GM23248 (cell line): ENCODE data around the gene TNIP1.

Experiments
- EZH2 ChIP-seq: fragments of 200-600 bp; sonication (generic); IDR thresholded peaks from 2 replicates; pipeline ENCODE4 v1.6.1; 2018; ENCODE audit warnings: antibody characterized with exemption, mild to moderate bottlenecking; ENCODE audit not compliant: insufficient read depth, poor library complexity, severe bottlenecking
- EZH2phosphoT487 ChIP-seq: fragments of 200-600 bp; sonication (generic); IDR thresholded peaks from 2 replicates; pipeline ENCODE4 v1.6.1; 2018; ENCODE audit warnings: antibody characterized with exemption, moderate library complexity, mild to moderate bottlenecking, low read depth; ENCODE audit not compliant: insufficient read depth

- no peak for TF ChIP-seq EZH2
- no peak for TF ChIP-seq EZH2phosphoT487
These were observed 14.6 kb upstream of the TNIP1 start for GRCh38 chr5:151095341-151096000.
